ENCODE results near the gene ASTN2.
"Not testable (repeated sequence)": the region's sequence is repeated elsewhere in the genome, so short reads cannot be mapped to it uniquely, and the experiment has no call there.

The ASTN2 gene

DNA sequence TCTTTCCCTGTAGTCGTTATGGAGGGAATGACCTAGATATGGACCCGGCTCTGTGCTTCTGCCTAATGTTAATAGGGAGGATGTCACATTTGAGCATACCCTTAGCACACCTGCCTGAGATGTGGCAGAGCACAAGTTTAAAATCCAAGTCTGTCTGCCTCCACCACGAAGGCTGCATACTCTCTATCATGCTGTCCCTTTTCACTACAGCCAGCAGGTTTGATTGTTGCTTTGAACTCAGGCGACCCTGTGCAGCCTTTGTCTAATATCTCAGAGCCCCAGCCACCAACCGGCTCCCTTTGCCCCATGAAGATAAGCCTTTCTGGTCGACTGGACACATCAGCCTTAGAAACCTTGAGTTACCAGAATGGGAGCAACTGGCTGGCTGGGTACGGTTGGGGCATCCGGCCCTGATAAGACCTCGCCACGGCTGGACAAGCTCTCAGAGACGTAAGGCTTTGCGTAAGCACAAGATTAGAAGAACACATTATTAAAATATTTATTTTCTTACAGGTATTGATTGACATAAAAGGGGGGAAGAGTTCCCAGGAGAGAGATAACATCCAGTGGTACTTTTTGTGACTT lies 949.8 kb downstream of the ASTN2 start:
- no peak for DNase-seq

DNA sequence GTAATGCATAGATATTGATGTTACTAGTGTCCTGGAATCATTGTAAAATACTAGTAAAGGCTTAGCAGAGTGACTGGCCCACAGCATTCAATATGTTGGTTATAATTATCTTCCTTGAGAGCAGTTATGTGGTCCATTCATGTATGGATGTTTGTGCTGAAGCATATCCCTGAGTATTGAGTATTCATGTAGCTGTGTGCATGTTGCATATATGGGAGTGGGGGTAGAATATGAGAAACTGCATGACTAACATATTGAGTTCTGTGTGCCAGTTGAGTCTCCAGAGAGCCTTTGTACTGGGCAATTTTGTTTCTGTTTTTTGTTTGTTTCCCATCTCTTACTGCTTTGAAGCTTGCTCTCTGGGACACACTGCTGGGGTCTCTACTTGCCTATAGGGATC lies 950.4 kb downstream of the ASTN2 start:
- DNase-seq, result no peak

DNA sequence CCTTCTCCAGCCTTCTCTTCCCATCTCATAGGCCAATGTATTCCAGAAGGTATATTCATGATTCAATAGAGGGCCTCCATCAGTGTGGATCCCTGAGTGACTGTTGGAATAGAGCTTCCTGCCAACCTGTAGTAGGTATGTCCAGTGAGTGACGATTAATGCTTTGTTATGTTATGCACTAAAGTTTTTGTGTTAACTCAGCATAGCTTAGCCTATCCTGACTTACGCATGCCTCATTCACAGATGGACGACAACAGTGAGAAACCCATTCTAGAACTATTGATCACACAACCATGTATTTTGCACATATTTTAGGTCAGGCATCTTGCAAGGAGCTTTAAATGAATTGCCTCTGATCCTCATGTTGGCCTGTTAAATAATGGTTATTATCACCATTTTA lies 953.2 kb downstream of the ASTN2 start:
- DNase-seq, result no peak

DNA sequence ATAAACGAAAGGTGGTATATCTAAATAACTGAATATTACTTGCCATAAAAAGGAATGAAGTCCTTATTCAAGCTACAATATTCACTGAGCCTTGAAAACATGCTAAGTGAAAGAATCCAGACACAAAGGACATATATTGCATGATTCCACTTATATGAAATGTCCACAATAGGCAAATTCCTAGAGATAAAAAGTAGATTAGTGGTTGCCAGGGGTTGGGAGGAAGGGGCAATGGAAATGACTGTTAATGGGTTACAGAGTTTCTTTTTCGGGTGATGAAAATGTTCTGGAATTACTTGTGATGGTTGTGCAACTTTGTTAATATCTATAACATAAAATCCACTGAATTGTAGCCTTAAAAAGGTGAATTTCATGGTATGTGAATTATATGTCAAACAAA lies 954.8 kb downstream of the ASTN2 start:
- DNase-seq, result no peak

DNA sequence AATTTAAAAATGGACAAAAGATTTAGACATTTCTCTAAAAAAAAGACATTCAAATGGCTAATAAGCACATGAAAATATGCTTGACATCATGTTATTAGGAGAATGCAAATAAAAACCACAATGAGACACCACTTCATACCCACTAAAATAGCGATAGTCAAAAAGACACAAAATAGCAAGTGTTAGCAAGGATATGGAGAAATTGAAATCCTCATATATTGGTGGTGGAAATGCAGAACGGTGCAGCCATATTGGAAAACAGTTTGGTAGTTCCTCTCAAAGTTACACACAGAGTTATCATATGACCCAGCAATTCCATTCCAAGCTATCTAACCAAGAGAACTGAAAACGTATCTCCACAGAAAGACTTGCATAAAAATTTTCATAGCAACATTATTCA lies 955.3 kb downstream of the ASTN2 start:
- DNase-seq, result no peak

DNA sequence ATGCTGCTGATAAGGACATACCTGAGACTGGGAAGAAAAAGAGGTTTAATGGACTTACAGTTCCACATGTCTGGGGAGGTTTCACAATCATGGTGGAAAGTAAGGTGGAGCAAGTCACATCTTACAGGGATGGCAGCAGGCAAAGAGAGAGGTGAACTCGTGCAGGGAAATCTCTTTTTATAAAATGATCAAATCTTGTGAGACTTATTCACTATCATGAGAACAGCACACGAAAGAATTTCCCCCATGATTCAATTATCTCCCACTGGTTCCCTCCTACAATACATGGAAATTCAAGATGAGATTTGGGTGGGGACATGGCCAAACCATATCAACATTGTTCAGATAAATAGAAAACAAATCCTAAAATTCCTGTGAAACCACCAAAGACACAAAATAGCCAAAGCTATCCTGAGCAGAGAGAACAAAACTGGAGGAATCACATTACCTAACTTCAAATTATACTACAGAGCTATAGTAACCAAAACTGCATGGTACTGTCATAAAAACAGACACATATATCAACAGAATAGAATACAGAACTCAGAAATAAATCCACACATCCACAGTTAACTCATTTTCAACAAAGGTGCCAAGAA lies 958.3 kb downstream of the ASTN2 start:
- no peak for DNase-seq

DNA sequence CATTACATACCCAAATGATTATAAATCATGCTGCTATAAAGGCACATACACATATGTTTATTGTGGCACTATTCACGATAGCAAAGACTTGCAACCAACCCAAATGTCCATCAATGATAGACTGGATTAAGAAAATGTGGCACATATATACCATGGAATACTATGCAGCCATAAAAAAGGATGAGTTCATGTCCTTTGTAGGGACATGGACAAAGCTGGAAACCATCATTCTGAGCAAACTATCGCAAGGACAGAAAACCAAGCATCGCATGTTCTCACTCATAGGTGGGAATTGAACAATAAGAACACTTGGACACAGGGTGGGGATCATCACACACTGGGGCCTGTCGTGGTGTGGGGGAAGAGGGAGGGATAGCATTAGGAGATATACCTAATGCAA lies 960.3 kb downstream of the ASTN2 start:
- DNase-seq, result not testable (repeated sequence)

DNA sequence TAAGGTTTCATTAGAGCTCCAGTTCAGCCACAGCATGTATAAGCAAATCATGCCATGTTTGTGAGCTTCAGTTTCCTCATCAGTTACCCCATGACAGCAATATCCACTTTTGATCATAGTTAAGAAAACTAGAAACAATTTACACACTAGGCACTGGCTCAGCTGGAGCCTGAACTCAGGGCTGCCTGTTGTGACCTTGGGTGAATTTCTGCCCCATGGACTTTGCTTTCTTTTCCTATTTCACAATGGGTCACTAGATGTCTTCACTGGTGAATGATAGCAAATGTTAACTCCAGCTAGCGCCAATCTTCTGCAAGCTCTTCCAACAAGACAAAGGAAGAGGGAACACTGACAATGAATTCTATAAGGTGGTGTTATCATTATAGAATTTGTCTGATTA lies 961.1 kb downstream of the ASTN2 start:
- DNase-seq, result no peak

DNA sequence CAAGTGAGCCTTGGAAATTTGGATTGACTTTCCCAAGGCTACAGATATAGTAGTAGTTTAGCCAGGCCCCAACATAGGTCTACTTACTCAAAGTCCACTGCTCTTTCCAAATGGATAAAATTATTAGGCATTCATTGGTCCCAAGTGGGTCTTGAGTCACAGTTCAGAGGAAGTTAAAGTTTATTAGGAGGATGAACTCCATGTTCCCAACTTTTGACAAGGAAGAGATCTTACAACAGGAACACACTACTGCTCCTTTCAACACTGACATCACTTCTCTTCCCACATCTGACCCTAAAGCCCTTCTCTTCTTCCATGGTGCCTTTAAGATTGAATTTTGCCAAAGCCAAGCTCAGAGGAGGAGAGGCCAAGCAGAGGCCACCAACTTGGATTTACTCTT lies 962.2 kb downstream of the ASTN2 start:
- DNase-seq, result no peak

DNA sequence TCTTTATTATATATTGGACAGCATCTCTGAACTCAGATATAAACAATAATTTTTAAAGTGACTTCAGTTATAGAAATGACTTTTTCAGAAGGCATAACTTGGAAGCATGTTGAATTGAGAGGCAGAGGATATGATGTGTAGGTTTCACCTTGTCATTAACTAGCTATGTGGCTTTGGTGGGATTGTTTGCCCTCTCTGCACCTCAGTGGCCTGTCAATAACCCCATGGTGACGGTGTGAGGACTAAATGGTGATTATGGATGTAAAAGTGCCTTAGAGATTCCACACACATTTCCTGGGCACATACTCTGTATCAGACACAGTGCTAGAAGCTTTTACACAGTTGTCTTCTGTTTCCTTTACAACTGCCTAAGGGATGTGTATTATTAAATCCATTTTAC lies 962.6 kb downstream of the ASTN2 start:
- no peak for DNase-seq

DNA sequence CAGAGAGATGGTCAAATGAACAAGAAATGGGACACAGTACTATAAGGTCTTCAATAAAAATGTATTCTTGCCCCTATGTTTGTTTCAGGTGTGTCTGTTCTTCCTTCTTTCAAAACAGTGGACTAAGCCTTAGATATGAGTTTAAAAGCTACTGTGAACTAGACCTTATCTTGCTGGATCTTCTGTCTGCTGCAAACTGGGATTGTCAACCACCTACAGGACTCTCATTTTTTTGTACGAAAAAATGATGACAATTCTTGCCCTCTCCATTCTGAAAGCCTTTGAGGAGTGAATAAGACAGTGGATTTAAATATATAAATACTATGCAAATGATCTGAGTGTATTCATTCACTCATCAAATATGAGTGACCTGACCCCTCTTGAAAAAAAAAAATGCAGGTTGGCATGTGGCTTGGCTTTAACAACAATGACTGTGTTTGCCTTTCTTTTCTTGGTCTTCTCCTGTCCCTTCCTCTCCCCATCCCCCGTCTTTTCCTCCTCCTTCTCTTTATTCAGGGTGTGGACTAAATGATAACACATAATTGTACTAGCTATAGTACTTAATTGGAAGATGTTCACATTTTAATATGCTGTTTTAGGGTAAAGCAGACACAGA lies 963.2 kb downstream of the ASTN2 start:
- no peak for DNase-seq

DNA sequence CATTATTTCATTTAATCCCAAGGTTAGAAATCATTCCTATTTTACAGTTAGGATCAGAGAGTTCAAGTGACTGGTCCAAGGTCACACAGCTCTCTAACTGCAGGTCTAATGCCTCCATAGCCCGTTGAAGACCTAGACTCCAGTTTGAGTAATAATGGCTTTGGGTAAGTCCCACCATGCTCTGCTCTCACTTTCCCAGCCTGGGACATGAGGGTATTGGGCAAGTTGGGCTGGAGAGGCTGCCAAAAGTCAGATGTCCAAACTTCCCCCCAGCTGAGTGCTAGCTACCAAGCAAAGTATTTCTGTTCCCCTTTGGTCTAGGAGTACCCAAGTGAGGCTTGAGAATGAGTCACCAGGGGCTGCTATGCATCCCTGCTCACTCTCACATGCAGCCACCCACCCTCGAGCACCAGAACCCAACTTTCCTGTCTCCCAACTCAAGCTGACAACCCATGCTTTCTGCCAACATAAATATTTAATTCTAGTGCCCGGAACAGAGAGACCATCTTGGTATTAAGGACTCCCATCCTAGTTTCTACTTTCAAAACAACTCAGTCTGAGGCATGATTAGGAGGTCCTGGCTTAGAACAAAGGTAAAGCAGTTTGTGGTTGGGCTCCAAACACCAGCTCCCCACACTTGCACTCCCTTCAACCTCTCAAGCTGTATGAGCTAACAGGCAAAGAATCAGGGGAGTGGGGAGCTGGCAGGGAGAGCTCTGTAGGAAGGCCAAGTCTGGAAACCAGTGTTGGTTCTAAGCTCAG lies 964.3 kb downstream of the ASTN2 start:
- no peak for DNase-seq

DNA sequence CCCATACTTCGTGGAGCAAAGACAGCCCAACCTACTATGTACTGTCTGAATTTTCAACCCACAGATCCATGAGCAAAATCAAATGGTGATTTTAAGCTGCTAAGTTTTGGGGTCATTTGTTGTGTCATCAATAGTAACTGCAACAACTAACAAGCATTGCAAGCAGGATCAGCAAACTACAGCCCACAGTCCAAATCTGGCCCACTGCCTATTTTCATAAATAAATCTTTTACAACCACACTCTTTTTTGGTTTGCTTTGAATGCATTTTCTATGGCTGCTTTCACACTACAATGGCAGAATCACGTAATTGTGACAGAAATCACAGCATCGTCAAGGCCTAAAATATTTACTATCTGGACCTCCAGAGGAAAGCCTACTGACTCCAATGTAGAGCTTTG lies 964.9 kb downstream of the ASTN2 start:
- no peak for DNase-seq

DNA sequence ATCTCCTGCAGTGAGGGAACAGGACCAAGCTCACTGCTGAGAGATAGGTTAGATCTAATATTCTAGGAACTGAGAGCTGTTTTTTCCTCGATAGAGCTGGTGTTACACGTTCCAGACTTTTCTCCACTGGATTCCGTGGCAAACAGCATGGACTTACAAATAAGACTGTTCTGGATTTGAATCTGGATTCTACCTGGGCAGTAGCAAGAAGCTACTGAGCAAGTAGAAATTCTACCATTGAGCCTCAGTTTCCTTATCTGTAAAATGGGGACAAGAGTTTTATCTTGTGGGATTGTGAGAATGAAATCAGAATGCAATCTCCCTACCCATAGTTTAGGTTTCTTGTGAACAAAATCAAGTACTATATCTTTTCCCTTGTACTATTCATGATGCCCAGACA lies 966.4 kb downstream of the ASTN2 start:
- DNase-seq, result no peak

DNA sequence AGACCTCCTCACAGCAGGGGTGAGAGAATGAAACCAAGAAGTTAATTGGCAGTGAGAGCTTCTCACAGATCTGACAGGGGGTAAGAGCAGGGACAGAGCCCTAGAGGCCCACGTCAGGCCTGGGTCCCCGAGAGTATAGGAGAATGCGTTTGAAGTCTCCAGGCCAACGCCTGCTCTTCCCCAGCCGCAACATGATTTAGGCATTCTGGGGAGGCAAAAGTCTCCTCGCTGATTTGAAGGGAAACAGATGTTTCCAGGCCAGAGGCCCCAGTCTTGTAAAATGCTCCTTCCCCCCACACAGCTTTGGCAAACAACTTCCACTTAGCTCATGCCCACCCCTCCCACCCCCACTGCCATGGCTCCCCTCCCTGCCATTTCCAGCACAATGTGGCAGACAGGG lies 966.9 kb downstream of the ASTN2 start:
- DNase-seq, result no peak

DNA sequence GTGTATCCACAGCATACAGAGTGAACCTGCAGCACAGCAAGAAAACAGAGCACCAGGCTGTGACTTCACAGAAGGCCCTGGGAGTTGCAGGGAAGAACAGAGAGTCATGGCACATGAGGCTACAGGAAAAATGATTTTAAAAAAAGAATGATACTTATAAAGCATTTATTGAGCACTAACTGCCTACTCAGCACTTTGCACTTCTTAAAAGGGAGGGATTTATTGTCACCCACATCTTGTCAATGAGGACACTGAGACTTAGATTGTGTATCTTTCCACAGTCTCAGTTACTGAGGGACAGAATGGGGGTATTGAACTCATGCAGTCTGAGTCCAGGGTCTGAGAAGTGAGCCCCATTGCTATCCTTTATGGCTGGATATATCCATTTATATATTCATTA lies 972.3 kb downstream of the ASTN2 start:
- no peak for DNase-seq

DNA sequence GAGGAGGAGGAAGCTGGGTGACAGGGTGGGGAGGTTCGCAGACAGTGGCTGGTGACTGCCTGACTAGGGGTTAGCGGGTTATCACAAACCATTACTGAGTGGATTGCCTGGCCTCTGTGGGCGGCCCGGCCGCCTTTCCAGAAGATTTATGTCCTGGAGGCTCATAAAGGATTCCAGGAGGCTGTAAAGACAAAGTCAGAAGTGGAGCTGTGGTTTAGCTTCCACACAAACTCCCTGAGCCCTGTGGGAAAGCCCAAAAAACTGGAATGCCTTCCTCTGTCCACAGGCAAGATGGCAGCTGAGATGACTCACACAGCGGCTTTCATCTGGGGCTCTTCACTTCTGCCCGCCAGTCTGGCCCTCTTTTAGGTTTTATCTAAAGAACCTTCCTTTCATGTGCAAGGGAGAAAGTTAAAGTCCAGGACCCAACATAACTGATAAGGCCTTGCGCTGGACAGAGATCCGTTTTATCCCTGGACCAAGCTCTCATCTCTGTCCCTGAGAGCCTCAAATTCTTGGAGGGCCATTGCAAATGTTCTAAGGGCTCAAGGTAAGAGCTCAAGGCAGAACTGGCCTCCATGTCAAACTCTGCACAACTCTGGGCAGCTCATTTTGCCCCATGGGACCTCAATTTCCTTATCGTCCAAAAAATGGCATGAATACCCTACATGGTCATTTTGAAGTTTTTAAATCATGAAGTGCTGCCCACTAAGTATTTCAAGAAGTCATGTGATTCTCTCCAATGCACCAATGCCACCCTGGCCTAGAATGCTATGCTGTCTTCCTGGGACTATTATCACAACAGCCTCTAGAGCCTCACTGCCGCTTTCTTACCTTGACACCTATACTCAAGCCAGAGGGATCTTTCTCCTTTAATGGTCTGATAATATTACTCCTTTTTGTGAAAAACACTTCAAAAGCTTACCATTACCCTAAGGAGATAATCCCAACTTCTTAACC lies 977.2 kb downstream of the ASTN2 start:
- no peak for DNase-seq

DNA sequence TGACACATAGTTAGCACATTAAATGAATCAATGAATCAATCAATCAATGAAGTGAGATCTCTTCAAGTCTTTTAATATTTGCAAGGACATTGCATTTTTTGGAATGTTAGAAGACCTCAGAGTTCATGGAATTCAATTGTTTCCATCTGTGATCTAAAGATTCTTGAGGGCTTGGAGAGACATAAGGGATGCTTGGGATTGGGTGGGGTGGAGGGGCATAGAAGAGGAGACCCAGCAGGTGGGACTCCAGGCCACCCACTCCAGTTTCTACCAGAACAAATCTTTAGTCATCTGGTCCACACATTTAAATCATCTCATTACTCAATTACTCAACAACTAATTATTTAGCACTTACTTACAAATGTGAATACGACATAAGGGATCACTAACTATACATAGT lies 978.7 kb downstream of the ASTN2 start:
- DNase-seq, result no peak

DNA sequence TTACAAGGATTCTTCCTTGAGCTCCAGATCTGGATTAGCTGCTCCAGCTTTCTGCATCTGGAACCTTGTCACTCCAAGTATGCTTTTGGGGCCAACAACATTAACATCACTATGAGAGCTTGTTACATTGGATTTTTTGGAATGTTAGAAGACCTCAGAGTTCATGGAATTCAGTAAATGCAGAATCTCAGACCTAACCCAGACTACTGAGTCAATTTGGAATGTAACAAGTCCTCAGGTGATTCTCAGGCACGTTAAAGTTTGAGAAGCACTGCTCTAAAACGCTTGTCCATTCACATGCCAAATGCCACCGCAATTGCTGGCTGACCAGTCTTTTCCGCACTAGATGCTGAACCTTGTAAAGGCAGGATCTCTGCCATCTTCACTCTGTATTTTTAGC lies 979.2 kb downstream of the ASTN2 start:
- no peak for DNase-seq

DNA sequence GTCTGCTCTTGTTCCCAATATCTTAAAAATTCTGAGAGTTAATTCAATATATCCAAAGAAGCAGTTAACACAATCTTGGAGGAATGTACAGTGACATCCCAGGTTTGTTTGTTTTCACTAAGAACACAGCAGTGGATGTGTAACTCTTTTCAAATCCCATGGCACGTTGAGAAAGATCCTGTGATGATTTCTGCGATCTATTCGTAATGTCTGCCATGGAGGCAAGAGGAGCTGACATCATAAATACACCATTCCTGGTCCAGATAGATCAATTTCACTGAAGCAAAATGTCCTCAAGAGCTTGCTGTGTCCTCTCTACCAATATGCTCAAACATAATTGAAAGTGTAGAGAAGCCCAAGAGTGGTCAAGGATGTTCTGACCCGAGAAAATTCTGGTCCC lies 980.5 kb downstream of the ASTN2 start:
- DNase-seq, result no peak

DNA sequence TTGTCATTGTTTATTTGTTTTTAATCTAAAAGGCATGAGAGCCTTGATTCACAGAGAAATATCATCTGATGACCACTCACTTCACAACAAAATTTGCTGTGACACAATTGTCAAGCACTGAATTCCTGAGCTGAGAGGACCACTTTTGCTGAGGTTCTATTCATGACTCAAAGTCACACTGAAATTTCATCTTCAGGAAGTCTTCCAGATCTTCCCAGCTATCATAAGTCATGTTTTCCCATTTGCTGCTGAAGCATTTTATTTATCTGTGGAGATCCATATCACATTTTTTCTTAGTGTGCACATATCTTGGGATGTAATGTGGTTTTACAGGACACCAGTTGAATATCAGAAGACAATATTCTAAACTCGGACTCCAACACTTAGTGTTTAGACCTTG lies 982.8 kb downstream of the ASTN2 start:
- no peak for DNase-seq

DNA sequence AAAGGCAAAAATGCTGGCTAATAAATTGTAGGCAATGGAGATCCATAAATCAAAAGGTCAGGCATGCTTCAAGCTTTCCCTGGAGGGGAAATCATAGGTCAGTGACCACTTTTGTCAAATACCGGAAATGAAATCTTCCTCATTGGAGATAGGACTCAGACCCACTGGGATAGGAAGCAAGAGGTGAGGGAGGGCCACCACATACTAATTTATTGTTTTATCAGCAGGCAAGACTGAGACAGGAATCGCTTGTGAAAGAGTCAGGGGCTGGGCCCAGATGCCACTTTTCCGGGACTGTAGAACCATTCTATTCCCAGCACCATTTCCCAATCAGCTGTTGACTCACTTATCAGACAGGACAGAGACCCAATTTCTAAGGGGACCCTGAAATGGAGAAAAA lies 984.0 kb downstream of the ASTN2 start:
- DNase-seq, result no peak

DNA sequence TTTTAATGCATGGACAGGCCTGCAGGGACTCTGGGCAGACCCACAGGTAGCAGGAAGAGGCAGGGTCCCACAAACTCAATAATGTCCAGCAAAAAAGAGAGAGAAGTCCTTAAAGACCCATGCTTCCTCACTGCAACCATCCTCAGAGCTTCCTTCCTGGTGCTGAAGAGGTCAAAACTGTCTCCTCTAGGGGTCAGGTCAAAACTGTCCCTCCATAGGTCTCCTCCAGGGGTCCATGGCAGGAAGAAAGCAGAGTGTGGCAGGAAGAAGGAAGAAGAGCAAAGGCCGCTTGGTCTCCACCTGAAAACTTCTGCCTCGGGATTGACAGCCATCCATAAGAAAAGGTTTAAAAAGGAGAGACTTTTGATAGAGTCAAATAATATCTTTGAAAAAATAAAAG lies 989.6 kb downstream of the ASTN2 start:
- DNase-seq, result no peak
